ENCODE data around the gene RAB7B.

RAB7B gene

DNA sequence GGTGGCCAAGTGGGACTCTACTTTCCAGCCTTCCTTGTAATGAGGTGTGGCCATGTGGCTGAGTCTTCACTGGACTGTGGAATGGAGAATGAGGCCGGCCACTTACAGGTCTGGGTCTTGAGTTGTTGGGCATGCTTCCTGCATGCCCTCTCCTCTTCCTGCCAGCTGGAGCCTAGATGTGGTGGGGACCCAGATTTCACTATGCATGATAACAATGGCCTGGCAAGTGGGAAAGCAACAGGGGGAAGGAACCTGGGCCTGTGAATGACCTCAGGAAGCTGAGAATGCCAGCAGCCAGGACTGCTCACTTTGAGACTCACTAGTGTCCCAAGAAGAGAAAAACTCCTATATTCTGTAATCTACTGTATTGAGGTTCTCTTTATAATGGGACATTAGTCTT, 51.4 kb downstream of the RAB7B start:
- in situ Hi-C loops (cut with MboI; ENCODE audit: low sequenced_read_pairs), result no loop called here

DNA sequence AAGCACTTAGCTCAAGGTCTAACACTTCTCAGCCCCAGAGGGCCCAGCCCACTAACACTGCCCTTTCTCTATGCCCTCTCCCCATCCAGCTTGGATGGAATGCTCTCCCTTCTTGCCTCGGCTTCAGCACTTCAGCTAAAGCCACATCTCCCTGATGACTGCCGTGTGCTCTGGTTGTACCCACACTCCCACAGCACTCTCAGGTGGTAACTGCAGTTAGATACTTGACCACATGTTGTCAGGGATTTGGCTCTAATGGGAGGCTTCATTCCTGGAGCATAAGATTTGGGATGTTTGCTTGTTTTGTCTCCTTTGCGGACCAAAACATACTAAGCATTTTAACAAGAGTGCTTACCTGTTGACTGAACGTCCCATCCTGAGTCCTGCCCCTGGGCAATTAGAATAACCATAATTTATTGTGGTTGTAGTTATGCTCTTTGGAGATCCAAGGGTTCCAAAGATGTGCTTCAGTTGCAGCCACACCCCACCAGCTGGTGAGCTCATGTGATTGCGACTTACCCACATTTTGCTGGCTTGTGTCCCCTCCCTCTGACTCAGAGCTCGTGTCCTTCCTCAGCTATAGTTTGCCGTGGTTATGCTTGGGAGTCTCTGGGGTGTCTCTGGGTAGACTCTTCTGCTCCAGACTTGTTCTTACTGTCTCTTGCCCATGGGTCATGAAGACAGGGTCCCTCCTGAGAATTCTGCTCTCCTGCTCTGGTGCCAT, 52.2 kb downstream of the RAB7B start:
- in situ Hi-C loops (cut with MboI; ENCODE audit: low sequenced_read_pairs), result no loop called here

DNA sequence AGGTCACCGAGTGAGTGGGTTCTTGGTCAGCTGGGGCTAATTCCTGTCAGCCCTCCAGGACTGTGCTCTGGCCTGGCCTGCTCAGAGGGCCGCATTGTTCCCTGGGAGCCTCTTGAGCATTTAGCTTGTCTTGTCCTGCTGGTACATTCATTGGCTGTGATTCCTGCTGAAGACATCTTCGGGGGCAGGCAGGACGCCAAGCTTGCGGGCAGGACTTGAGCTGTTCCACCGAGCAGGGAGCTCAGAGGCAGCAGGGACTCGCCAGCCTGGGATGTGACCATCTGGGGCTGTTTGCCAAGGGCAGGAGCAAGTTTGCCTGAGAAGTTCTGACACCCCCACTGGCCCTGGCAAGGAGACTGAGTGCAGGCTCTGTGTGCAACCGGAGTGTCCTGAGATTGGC, 52.9 kb downstream of the RAB7B start:
- in situ Hi-C loops (cut with MboI; ENCODE audit: low sequenced_read_pairs), result no loop called here

DNA sequence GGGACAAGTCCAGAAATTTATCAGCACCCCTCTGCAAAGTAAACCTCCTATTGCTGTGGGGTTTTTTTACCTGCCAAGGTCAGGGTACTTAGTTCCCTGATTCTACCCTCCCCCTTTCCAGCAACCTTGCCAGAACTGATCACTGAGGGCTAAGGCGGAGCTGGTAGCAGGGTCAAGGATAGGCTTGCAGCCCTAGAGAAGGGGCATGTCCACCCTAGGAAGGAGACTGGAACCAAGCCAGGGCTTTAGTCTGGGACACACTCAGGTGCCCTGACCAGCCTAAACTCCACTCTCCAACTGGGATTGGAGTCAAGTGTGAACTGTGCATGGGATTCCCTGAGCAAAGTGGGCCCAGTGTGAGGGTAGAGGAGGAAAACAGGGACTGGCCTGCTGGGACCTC, 53.4 kb downstream of the RAB7B start:
- in situ Hi-C loops (cut with MboI; ENCODE audit: low sequenced_read_pairs), result no loop called here

DNA sequence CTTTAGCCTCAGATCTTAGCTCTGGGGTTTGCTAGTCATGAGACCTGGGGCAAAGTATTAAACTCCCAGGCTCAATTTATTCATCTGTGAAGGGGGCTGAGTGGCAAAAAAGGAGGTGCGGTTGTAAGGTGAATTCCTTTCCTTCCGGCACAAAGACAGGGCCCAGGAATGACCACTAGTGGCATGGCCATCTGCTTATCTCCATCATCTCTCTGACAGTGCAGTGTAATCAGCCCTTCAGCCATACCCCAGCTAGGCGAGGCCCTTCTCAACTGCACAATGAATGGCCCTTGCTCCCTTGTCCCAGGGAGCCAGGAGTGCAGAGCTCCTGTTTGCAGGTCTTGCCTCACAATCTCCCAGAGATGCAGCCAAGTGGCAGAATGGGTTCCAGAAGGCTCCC, 54.3 kb downstream of the RAB7B start:
- in situ Hi-C loops (cut with MboI; ENCODE audit: low sequenced_read_pairs), result no loop called here

DNA sequence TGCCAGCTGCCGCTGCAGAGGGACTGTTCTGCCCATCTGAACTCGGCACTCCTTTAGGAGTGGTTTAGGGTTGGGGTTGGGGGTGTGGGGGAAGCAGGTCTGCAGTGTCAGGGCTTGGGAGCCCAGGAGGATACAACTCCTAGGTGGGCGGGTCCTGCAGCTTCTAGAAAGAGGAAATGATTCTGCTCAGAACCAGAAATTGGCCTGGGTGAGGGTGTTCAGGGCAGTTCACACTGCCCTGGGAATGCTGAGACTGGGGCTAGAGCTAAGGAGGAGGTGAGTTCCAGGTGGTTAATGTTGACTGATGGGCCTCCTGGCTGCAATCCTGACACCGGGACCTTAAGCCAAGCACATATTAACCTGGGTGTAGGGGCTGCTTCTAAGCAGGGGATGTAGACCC, 55.2 kb downstream of the RAB7B start:
- in situ Hi-C loops (cut with MboI; ENCODE audit: low sequenced_read_pairs), result no loop called here

DNA sequence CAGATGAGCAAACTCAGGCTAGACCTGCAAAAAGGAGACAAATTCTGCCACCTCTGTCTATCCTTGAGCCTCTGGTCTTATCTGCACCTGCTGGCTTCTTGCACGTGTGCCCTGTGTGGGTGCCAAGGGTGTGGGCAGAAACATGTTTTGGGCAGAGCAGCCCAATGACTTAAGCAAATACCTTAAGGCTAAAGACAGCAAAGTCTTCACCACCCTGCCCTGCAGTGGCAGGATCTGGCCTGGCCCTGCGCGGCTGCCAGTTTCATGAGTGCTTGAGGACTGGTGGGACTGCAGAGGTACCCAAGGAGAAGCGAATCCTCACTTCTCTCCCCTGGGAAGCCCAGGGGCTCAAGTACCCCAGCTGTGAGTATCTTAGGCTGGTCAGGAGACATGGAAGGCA, 56.2 kb downstream of the RAB7B start:
- in situ Hi-C loops (cut with MboI; ENCODE audit: low sequenced_read_pairs), result no loop called here

DNA sequence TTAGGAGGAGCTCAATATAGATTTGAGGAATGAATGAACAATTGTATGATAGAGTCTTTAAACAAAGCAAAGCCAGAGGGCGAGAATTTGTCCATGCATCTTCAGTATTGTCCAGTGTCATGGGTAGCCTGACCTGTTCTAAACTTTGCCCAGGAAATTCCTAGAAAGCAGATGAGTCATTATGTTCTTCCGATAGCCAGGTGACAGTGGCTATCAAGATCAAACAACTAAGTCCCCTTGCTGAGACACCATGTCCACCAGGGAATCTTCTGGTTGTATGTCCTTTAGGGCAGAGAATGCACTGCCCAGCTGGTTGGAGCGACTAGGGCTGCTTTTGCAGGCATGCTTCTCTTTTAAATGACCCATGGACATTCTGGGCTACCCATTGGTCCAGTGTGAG, 58.1 kb downstream of the RAB7B start:
- in situ Hi-C loops (cut with MboI; ENCODE audit: low sequenced_read_pairs), result no loop called here

DNA sequence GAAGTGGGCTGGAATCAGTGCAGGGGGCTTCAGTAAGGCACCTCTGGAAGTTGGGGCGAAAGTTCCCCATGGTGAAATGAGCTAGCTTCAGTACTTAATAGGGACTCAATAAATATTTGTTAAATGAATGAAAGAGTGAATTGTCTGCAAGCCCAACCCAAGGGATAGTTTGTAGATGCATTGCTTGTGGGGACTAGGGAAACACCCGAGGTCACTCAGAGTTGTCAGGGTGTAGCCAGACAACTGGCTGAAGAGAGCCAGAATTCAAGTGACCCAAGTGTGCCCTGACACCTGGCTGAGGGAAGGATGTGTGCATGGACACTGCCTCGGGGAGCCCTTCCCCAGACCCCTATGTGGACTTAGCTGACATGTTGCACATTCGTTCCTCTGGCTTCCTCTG, 58.7 kb downstream of the RAB7B start:
- in situ Hi-C loops (cut with MboI; ENCODE audit: low sequenced_read_pairs), result no loop called here

DNA sequence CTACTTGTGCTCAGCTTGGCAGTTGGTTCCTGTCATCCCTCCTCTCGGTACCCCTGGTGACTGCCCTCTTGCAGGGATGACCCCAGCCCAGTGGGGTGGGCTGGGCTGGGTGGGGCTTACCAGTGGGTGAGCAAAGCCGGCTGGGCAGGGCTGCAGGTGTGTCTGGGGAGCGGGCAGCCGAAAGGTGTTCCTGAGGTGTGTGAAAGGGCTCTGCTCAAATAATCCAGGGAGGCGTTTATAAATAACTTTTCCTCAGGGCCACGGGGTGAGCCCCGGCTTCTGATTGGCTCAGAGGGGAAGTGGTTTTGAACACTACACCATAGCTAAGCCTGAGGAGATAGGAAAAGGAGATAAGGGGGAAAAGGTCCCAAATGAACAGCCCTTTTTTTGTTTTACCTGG, 60.0 kb downstream of the RAB7B start, which contains the start of gene SLC26A9:
Gene SLC26A9 (minus strand): TSS at position 212 of the 400 bp plus-strand sequence. CDS start 7,636 bp downstream, outside the sequence.
- in situ Hi-C loops (cut with MboI; ENCODE audit: low sequenced_read_pairs), result no loop called here

DNA sequence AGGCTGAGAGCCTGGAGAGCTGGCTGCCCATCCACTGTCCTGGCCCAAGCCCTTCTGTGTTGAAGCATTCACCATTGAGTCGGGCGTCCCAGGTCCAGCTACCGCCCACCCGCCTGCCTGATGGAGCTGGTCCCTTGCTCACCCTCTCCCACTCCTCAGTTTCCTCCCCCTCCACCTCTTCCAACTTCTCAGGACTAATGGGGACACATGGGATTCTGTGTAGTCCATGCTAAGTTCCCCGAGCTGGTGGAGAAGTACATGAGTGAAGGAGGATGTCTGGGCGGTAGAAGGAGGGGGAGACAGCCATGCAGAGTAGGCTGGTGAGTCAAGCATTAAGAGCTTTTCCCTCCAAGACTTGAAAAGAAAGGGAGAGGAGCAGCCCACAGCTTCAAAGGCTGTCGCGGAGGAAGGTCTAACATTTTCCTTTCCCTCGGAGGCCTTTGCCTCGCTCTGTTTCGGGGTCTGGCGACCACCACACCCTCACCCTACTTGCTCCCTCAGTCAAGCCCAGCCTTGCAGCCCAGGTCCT, 60.5 kb downstream of the RAB7B start:
- in situ Hi-C loops (cut with MboI; ENCODE audit: low sequenced_read_pairs), result no loop called here

DNA sequence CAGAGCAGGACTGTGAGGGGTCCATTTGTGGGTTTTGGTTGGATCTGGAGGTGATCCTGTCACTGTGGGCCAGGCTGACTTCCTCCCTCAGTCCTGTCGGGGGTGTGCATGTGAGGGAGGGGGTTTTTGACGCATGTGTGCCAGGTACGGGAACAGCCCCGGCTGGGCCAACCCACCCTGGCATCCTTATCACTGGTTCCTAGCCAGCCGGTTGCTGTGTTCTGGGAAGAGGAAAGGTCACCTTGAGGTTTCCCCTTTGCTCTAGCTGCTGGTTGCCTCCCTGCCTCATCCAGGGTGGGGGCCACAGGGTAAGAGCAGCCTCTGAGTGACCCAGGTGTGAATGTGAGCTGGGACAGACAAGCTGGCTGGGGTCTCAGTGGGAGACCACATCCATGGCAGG, 62.5 kb downstream of the RAB7B start:
- in situ Hi-C loops (cut with MboI; ENCODE audit: low sequenced_read_pairs), result no loop called here

DNA sequence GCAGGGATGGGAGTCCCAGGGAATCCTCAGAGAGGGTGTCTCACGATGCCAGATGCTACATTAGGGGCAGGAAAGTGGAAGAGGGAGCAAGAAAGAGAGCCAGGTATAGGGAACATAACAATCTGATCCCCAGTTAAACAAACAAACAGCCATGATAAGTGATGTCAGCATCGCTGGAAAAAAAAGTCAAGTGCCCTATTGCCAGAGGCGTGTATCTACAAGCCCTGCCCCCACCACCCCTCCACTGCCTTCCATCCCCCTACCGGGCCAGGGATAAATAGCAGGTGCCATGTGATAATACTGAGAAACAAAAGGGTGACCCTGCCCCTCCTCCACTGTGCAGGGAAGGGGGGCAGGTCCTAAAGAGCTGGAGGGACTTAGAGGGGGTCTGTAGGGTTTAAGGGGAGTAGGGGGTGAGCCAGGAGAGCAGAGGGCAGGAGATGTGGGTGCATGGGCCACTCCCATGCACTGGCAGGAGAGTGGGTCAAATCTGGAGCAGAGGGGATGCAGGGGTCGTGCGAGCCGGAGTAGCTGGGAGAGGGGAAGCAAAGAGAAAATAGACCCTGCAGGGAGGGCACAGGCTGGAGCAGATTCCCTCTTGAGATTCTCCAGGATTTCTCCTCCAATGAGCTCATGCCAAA, 63.4 kb downstream of the RAB7B start:
- in situ Hi-C loops (cut with MboI; ENCODE audit: low sequenced_read_pairs), result no loop called here

DNA sequence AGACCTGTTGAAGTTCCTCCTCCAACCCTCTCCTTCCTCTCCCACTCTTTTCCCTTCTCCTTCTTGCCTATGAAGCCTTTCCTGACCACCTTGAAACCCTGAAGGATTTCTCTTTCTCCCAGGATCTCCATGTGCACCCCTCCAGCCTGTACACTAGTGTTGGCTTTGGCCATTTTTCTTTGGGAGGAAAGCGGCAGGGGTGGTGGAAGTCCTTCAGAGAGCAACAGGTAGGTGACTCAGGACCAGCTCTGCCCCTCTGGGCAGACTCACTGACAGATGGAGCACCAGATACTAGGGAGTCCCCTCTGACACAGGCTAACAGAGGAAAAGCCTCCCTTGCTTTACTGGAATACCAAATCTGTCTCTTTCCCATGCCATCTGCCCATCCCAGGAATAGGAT, 64.5 kb downstream of the RAB7B start:
- in situ Hi-C loops (cut with MboI; ENCODE audit: low sequenced_read_pairs), result no loop called here

DNA sequence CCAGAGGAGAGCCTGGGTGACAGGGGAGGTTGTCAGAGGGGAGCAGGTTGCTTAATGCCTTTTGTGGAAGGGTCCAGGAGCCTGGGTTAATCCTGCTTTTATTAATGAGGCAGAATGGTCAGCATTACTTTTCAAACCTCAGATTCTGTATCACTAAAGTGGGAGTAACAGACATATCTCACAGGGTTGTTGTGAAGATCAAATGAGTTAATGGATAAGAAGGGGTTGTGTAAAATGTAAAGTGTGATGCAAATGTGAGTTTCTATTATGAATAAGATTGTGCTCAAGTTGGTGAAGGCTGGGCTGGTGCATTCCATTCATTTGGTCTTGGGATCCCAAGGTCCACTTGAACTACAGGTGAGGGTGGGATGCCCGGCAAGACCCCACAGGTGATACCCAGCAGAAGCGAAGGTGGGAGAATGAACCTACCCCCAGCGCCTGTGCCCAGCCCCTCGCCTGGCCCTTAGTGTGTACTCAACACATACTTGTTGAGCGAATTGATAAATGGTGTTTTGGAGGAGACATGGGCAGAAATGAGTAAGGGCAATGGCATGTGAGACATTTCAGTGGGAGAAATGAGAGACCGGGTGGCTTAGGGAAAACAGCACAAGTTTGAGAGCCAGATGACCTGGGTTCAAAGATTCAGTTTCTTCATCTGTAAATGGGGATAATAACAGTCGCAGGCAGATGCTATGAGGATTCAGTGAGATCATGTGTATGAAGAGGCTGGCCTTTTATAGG, 66.2 kb downstream of the RAB7B start:
- in situ Hi-C loops (cut with MboI; ENCODE audit: low sequenced_read_pairs), result no loop called here

DNA sequence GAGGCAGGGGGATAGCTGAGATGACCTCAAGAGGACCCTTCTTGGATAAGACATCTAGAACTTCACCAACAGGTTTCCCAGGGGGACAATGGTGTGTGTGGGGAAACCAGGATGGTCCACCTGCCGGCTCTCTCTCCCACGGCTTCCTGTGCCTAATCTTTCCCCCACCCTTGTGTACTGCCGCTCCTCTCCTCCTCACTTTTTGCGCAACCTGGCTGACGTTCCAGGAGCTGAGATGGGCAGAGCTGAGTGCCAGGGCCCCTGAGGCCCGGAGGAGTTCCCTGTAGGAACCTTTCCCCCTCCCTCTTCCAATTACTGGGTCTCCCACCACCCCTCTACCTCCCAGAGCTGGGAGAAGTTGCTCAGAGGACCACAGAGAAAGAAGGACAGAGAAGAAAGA, 66.9 kb downstream of the RAB7B start:
- in situ Hi-C loops (cut with MboI; ENCODE audit: low sequenced_read_pairs), result no loop called here

DNA sequence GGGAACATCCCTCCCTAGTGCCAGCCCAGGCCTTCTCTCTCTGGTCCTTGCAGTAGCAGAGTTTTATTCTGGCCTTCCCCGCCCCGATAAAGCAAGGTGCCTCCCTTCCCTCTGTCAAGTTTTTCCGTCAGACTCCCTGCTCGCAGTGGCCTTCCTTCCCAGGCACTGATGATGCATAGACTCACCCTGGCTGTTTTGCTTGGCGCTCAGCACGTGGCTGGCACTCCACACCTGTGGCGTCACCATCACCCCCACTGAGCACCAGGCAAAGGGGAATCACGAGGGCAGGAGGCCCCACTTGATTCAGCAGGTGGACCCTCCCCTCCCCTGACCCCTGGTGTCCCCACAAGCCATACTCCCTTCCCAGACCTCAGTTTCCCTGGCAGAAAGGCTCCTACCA, 67.3 kb downstream of the RAB7B start:
- in situ Hi-C loops (cut with MboI; ENCODE audit: low sequenced_read_pairs), result no loop called here

DNA sequence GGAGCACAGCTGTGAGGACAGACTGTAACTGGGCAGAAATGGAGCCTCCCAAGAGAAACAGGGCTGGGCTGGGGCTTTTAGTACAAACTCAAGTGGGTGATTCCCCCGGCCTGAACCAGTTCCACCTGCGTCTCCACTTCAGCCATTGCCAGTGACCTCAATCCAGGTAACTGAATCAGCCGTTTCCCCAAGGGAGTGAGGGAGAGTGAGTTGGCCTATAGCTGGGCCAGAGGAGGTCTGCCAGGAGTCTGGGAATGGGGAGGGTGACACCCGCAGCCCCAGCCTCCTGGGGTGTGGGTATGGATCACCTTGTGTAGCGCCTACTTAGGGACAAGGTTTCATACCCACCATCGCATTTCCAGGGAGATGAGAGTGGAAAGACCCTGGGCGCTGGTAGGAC, 68.4 kb downstream of the RAB7B start:
- in situ Hi-C loops (cut with MboI; ENCODE audit: low sequenced_read_pairs), result no loop called here

DNA sequence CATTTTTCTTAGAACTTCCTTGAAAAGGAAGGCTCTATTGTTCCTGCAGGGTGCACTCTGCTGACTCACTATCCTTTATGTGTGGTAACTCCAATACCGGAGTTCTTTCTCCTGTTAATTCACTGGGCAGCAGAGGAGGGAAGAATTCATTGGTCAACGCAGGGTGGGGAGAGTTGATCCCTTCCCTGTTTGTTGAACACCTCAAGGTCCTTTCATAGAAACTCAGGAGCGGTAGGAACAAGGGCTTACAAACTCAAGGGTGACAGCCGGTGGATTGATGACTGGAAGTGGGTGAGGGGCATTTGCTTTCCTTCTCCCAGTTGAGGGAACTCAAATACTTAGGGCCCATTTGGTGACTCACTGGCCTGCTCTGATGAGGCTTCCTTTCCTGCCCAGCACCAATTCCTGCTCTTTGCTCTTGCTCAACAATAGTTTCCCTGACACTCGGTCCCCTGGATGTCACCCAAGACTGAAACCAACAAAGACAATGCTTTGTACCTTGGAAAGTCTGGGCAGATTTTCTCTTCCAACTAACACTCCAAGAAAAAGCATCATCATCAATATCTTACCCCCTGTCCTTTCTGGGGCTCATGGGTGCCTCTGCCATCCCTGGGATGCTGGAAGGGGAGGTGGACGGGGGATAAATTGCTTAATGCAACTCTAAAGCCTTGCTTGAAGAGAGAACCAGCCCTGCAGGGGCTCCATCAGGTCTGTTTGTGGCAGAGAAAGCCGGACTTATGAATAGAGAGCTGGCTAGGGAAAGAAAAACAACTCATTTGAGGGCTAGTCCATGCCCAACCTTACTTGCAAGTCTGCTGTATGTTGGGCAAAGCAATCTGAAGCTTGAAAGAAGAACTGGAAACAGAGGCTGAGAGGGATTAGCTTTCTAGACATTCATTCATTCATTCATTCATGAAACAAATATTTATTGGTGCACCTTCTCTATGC, 69.2 kb downstream of the RAB7B start:
- in situ Hi-C loops (cut with MboI; ENCODE audit: low sequenced_read_pairs), result no loop called here

DNA sequence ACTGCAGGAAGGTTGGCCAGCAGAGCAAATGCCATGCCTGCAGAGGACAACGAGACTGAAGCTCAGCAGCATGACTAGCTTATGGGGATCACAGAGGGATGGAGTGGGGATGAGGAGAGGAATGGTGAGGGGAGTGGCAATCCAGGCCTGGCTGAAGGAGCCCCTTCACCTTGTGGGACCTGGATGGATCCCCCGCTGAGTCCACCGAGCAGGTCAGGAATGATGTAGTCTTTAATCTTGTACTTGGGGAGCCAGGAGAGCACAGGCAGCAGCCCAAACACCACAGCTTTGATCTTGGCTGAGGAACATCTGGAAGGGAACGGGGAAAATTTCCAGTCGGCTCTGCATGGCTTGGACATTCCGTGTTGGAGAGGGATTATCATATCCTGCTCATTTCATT, 70.4 kb downstream of the RAB7B start:
- in situ Hi-C loops (cut with MboI; ENCODE audit: low sequenced_read_pairs), result no loop called here

DNA sequence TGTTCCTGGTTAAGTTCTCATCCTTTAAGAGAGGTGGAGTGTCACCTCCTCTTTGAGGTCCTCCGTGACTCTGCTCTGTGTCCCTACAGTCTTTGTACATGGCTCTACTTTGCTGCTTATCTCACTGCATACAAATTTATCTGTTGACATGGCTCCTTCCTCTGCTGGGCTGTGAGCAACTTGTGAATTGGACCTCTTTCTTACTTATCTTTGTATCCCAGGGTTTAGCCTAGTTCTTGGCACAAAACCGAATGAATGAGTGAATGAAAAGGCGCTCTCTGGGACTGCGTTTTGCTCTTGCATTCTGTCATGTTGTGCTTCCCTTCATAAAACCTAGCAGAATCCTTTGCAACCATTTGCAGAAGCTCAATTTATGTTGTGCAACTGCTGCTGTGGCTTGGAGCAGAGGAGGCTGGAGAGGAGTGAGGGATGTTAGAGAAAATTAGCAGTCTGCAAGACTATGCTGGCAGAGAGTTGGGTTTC, 72.4 kb downstream of the RAB7B start:
- in situ Hi-C loops (cut with MboI; ENCODE audit: low sequenced_read_pairs), result no loop called here

All from HL-60/S4 treated with retinoic acid at 250 ng/mL for 4 days and 3 days (cell line).